Tibial nerve (tissue), 4 donors: ENCODE results near the gene ZRANB1. TPM values are rescaled to one million over a fixed set of nuclear protein-coding genes. Genes with fewer than 3 reads are reported as not detected.

Source experiments
- DNase-seq, 2 donors: peaks; one replicate each; pipeline ENCODE4 v3.0.0-alpha.2; 2019; ENCODE audit warnings: low spot score in 2 of 2
- H3K27ac ChIP-seq, 4 donors: fragments of 200-600 bp; sonication (generic) in 3 of 4; one replicate each; pipeline ENCODE4 v1.5.1; 2017 to 2019; ENCODE audit warnings: mild to moderate bottlenecking in 1 of 4
- H3K27me3 ChIP-seq, 2 donors: fragments of 200-600 bp; sonication (generic) in 1 of 2; one replicate each; pipeline versions ENCODE4 v1.5.1 to v1.6.0; 2017 to 2019
- H3K36me3 ChIP-seq, 3 donors: fragments of 200-600 bp; sonication (generic); one replicate each; pipeline ENCODE4 v1.5.1; 2018 to 2019
- H3K4me1 ChIP-seq, 4 donors: fragments of 200-600 bp; sonication (generic) in 3 of 4; one replicate each; pipeline ENCODE4 v1.5.1; 2017 to 2019
- H3K4me3 ChIP-seq, 4 donors: fragments of 200-600 bp; sonication (generic) in 3 of 4; one replicate each; pipeline ENCODE4 v1.5.1; 2017 to 2019; ENCODE audit warnings: mild to moderate bottlenecking in 1 of 4, moderate library complexity in 1 of 4
- H3K9me3 ChIP-seq, 4 donors: fragments of 200-600 bp; sonication (generic) in 3 of 4; one replicate each; pipeline ENCODE4 v1.5.1; 2017 to 2019
- CTCF ChIP-seq, 5 experiments: fragments of 200-600 bp in 3 of 5; fragments of 450-650 bp in 2 of 5; sonication (generic) in 3 of 5; IDR thresholded peaks; one replicate each; pipeline ENCODE4 v1.5.1; 2016 to 2019; ENCODE audit warnings: antibody characterized with exemption in 5 of 5, mild to moderate bottlenecking in 3 of 5, moderate library complexity in 2 of 5
- EP300 ChIP-seq, 2 donors: sonication (generic); formaldehyde crosslinking; IDR thresholded peaks; one replicate each; pipeline ENCODE4 v1.6.1; 2017; ENCODE audit warnings: antibody characterized with exemption in 2 of 2, mild to moderate bottlenecking in 1 of 2
- POLR2A ChIP-seq, 2 donors: fragments of 450-650 bp; IDR thresholded peaks; one replicate each; pipeline ENCODE4 v1.6.1; 2017; ENCODE audit warnings: antibody characterized with exemption in 2 of 2, mild to moderate bottlenecking in 2 of 2, moderate library complexity in 2 of 2
- WGBS, 2 donors: methylation state at CpG; one replicate each; pipeline ENCODE4 v1.1.5; 2018; 5-methylcytosine and 5-hydroxymethylcytosine counted together
- total RNA-seq, 4 donors: library from RNA; depleted of rRNA; stranded (reverse); fragments of >200 nt; gene quantifications; one replicate each; pipeline ENCODE4 v1.1.0, GENCODE V29; 2016

ZRANB1 gene
- total RNA-seq, 4 donors from 2014 or later = 22.2 to 33.5 (median 24.2) TPM

DNA sequence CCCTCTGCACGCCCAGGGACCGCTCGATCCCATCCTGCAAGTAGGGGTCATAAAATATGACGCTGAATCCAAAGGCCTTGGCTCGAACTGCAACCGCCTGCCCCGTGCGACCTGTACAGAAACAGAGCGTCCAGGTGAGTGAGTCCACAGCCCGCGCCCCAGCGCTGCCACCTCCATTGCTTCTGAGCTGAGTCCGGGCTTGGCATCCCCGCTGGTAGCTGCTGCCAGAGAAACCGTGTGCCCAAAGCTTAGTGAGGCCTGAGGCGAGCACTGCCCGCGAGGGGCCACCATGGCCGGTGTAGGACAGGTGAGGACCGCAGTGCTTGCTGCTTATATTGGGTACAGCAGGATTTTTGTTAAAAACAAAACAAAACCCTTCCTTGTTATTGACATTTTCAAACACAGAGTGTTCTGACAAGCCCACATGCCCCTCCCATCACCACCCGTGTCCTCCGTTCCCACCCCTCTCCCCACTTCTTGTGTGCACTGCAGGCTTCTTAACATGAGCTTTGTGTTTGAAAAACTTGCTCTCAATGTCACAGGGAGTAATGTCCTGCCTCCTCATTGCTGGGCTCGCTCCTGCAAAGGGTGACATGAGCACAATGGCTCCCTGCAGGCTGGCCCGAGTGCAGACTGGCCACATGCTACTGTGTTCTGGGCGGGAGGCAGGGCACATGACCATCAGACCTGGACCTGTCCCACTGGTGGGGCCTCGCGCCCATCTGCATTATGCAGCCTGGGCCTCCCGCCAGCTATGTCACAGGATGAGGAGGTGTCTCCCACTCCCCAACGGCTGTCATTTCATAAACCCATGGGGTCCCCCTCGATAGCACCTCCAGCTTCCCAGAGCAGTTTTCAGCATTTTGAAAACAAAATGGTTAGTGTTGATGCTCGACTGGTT is 52.9 kb downstream of the ZRANB1 start:
- 83 to 86% methylated on average over 30 to 31 of the region's 31 CpGs for WGBS, 2 donors
- H3K4me1 ChIP-seq = peaks cover 0 to 42% (median 17%) of the 10 kb centered on the region in 4 donors
- H3K4me3 ChIP-seq = no peak overlapping the region
- no peaks in the 10 kb centered on the region for H3K27me3 ChIP-seq
- H3K36me3 ChIP-seq = peaks cover 0 to 83% (median 0%) of the 10 kb centered on the region in 3 donors
- TF ChIP-seq POLR2A (IDR thresholded peaks at IDR 0.05) = no peak
- no peak for TF ChIP-seq CTCF (IDR thresholded peaks at IDR 0.05)
- TF ChIP-seq EP300 (IDR thresholded peaks at IDR 0.05) = no peak
- DNase-seq = no peak
- H3K27ac ChIP-seq = peak overlapping the region in 1 of 4 donors; percentile 13
- H3K9me3 ChIP-seq = no peaks in the 10 kb centered on the region

DNA sequence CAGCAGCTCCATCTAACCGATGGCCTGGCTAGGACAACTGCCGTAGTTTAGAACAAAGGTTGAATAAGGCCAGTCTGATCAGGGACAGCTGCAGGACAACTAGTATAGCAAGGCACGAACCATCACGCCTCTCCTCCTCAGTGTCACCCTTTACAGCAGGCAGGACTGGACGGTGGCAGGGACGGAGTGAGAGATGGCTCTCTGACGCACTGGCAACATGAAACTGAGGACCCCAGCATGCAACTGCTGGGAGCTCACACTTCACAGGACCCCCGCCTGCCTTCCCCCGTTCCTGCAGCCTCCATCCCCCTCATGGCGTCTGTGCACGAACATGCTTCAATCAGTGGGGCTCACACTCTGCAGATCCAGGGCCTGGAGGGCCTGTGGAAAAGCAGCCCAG is 53.7 kb downstream of the ZRANB1 start:
- Histone ChIP-seq H3K36me3 (peaks cover 0 to 76% (median 0%) of the 10 kb centered on the region in 3 donors), H3K4me3 (no peak overlapping the region), H3K4me1 (peaks cover 0 to 47% (median 25%) of the 10 kb centered on the region in 4 donors), H3K27me3 (no peaks in the 10 kb centered on the region), H3K27ac (peak overlapping the region in 1 of 4 donors; percentile 13), H3K9me3 (no peaks in the 10 kb centered on the region)
- no peak for TF ChIP-seq POLR2A (IDR thresholded peaks at IDR 0.05)
- no peak for TF ChIP-seq CTCF (IDR thresholded peaks at IDR 0.05)
- TF ChIP-seq EP300 (IDR thresholded peaks at IDR 0.05) = no peak
- no peak for DNase-seq
- WGBS, 2 donors = 88 to 93% methylated on average over 11 of the region's 11 CpGs

DNA sequence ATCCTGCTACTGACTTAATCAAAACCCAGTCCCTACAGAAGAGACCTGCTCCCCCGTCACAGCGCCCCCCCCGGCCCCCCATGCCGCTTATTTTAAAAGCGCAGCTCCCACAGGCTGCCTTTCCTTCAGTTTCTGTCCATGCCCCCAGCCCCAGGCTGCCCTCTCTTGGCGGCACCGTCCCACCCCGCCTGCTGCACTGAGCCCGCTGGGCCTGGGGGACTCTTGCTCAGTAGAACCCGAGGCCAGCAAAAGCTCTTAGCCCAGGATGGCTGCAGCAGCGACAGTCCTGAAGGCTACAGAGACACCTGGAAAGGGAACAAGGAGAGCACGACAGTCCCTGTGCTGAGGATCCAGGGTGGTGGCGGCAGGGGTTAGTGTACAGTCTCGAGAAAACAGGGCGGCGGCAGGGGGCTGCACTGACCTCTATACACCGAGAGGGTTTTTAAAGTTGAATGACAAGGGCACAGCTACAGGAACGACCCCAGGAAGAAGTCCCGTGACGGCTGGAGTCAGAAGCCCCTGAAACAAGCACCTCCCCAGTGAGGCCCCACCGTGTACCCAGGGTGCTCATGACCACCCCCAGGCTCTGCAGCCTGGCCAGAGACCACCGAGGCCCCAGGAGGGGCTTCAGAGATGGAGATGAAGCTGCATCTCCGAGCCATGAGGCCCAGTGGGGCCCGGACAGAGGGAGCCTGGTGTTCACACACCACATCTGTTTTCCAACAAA is 54.4 kb downstream of the ZRANB1 start:
- Histone ChIP-seq H3K9me3 (no peaks in the 10 kb centered on the region), H3K27me3 (no peaks in the 10 kb centered on the region), H3K4me3 (no peak overlapping the region), H3K36me3 (peaks cover 0 to 70% (median 0%) of the 10 kb centered on the region in 3 donors), H3K4me1 (peaks cover 3 to 54% (median 31%) of the 10 kb centered on the region in 4 donors), H3K27ac (no peak overlapping the region)
- WGBS, 2 donors = 88 to 90% methylated on average over 24 of the region's 24 CpGs
- TF ChIP-seq POLR2A (IDR thresholded peaks at IDR 0.05) (no peak), CTCF (IDR thresholded peaks at IDR 0.05) (no peak), EP300 (IDR thresholded peaks at IDR 0.05) (no peak)
- no peak for DNase-seq

GRCh38 chr10:124996854-124997215 is 54.9 kb downstream of the ZRANB1 start:
- peaks cover 3 to 59% (median 36%) of the 10 kb centered on the region in 4 donors for H3K4me1 ChIP-seq
- 94 to 97% methylated on average over 17 of the region's 17 CpGs for WGBS, 2 donors
- H3K9me3 ChIP-seq = no peaks in the 10 kb centered on the region
- TF ChIP-seq EP300 (IDR thresholded peaks at IDR 0.05) (no peak), POLR2A (IDR thresholded peaks at IDR 0.05) (no peak), CTCF (IDR thresholded peaks at IDR 0.05) (no peak)
- H3K4me3 ChIP-seq = no peak overlapping the region
- H3K27me3 ChIP-seq = no peaks in the 10 kb centered on the region
- H3K27ac ChIP-seq = no peak overlapping the region
- no peak for DNase-seq
- H3K36me3 ChIP-seq = peaks cover 0 to 64% (median 0%) of the 10 kb centered on the region in 3 donors

DNA sequence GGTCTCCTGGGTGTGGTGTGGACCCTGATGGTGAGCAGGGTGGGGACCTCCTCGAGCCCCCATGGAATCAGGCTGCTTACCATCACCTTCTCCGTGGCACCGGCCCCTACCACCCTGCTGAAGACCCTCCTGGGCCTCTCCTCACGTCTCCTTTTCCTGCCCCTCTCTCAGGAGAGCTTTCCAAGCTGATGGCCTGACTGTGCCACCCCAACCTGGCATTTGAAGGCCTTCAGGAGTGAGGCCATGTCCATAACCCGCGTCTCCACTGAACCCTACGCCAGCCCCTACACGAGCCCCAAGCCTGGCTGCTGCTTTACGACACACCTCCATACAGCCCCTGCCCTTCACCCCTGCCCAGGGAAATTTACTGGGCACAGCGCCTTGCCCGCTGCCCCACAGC is 55.4 kb downstream of the ZRANB1 start:
- TF ChIP-seq POLR2A (IDR thresholded peaks at IDR 0.05) (no peak), CTCF (IDR thresholded peaks at IDR 0.05) (no peak), EP300 (IDR thresholded peaks at IDR 0.05) (no peak)

More for the DNA sequence above, 55.4 kb downstream of the ZRANB1 start:
- Histone ChIP-seq H3K36me3 (peaks cover 0 to 63% (median 2%) of the 10 kb centered on the region in 3 donors), H3K27me3 (no peaks in the 10 kb centered on the region), H3K27ac (no peak overlapping the region), H3K4me1 (peaks cover 3 to 59% (median 41%) of the 10 kb centered on the region in 4 donors), H3K9me3 (no peaks in the 10 kb centered on the region), H3K4me3 (no peak overlapping the region)
- no peak for DNase-seq
- WGBS, 2 donors = 98% methylated on average over 11 of the region's 11 CpGs
